Osteoblast (primary cell): ENCODE measurements around the gene PTH2. TPM values are rescaled to one million over a fixed set of nuclear protein-coding genes. Genes with fewer than 3 reads are reported as not detected.
"Not testable (repeated sequence)": the region's sequence is repeated elsewhere in the genome, so short reads cannot be mapped to it uniquely, and the experiment has no call there.

Source experiments
- DNase-seq: peaks from one replicate; pipeline ENCODE4 v3.0.0; 2011; ENCODE audit warnings: low spot score, mixed read lengths; ENCODE audit not compliant: insufficient read length; ENCODE audit errors: missing footprints
- H2AFZ ChIP-seq: 2 replicates; pipeline ENCODE4 v1.6.0; 2011; ENCODE audit warnings: mild to moderate bottlenecking, low read length
- H3K27ac ChIP-seq: 2 replicates; pipeline ENCODE4 v1.5.1; 2011; ENCODE audit warnings: mild to moderate bottlenecking, low read depth, low read length, moderate library complexity
- H3K27me3 ChIP-seq: 2 replicates; pipeline ENCODE4 v1.6.0; 2012; ENCODE audit warnings: mild to moderate bottlenecking, control low read depth, inconsistent platforms, low read length, moderate library complexity; ENCODE audit not compliant: insufficient read depth
- H3K36me3 ChIP-seq: 2 replicates; pipeline ENCODE4 v1.5.1; 2011; ENCODE audit warnings: mild to moderate bottlenecking, low read length, control low read depth, moderate library complexity; ENCODE audit not compliant: insufficient read depth
- H3K4me1 ChIP-seq: 2 replicates; pipeline ENCODE4 v1.5.1; 2011; ENCODE audit warnings: mild to moderate bottlenecking, low read length, control low read depth, moderate library complexity; ENCODE audit not compliant: insufficient read depth
- H3K4me2 ChIP-seq: 2 replicates; pipeline ENCODE4 v1.6.0; 2011; ENCODE audit warnings: mild to moderate bottlenecking, low read length; ENCODE audit not compliant: insufficient read depth
- H3K4me3 ChIP-seq: fragments of 200-600 bp; sonication (generic); 3 replicates; pipeline ENCODE4 v1.5.1; 2012; ENCODE audit warnings: mild to moderate bottlenecking, low read length, inconsistent platforms; ENCODE audit not compliant: insufficient read depth
- H3K79me2 ChIP-seq: 2 replicates; pipeline ENCODE4 v1.6.0; 2012; ENCODE audit warnings: mild to moderate bottlenecking, low read length, control low read depth, inconsistent platforms; ENCODE audit not compliant: insufficient read depth
- H3K9me3 ChIP-seq: 2 replicates; pipeline ENCODE4 v1.5.1; 2011; ENCODE audit warnings: low read depth, low read length, control low read depth
- H4K20me1 ChIP-seq: 2 replicates; pipeline ENCODE4 v1.6.0; 2012; ENCODE audit warnings: mild to moderate bottlenecking, low read length, control low read depth; ENCODE audit not compliant: insufficient read depth
- total RNA-seq: library from RNA; depleted of rRNA; stranded (reverse); fragments of >200 nt; gene quantifications from 2 replicates; pipeline ENCODE4 v1.2.3, GENCODE V29; 2012
- TF ChIP-seq, protein P1 (sequence below): IDR thresholded peaks from 2 replicates; pipeline ENCODE4 v1.5.1; 2011; ENCODE audit warnings: mild to moderate bottlenecking, low read depth, low read length, moderate library complexity; ENCODE audit errors: extremely low read depth

PTH2 gene
- total RNA-seq, 1 donor, result not detected

DNA sequence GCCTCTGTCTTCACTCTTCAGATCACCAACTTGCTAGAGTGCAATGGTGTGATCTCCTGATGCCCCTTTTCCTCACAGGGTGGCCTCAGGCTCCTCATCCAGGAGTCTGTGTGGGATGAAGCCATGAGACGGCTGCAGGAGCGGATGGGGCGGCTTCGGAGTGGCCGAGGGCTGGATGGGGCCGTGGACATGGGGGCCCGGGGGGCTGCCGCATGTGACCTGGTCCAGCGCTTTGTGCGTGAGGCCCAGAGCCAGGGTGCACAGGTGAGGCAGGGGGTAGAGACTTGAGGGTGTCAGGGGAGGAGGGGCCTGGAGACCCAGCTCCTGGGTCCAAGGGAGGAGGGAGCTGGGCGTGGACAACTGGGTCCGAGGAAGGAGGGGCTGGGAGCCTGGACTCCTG is 39.3 kb upstream of the PTH2 start:
- Histone ChIP-seq H3K4me2 (no peak overlapping the region), H3K27me3 (no peaks in the 10 kb centered on the region), H3K79me2 (no peaks in the 10 kb centered on the region), H3K27ac (no peak overlapping the region), H3K4me3 (no peak overlapping the region), H3K4me1 (peaks cover 12% of the 10 kb centered on the region), H4K20me1 (no peaks in the 10 kb centered on the region), H3K9me3 (no peaks in the 10 kb centered on the region), H3K36me3 (peaks cover 5% of the 10 kb centered on the region), H2AFZ (no peak overlapping the region)
- TF ChIP-seq, protein P1, sequence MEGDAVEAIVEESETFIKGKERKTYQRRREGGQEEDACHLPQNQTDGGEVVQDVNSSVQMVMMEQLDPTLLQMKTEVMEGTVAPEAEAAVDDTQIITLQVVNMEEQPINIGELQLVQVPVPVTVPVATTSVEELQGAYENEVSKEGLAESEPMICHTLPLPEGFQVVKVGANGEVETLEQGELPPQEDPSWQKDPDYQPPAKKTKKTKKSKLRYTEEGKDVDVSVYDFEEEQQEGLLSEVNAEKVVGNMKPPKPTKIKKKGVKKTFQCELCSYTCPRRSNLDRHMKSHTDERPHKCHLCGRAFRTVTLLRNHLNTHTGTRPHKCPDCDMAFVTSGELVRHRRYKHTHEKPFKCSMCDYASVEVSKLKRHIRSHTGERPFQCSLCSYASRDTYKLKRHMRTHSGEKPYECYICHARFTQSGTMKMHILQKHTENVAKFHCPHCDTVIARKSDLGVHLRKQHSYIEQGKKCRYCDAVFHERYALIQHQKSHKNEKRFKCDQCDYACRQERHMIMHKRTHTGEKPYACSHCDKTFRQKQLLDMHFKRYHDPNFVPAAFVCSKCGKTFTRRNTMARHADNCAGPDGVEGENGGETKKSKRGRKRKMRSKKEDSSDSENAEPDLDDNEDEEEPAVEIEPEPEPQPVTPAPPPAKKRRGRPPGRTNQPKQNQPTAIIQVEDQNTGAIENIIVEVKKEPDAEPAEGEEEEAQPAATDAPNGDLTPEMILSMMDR, result no peak
- peak; percentile 81 for DNase-seq

GRCh38 chr19:49461656-49462055 is 38.4 kb upstream of the PTH2 start:
- Histone ChIP-seq H3K27ac (no peak overlapping the region), H3K79me2 (no peaks in the 10 kb centered on the region), H2AFZ (no peak overlapping the region), H3K27me3 (no peaks in the 10 kb centered on the region), H3K4me3 (no peak overlapping the region), H4K20me1 (no peaks in the 10 kb centered on the region), H3K36me3 (peaks cover 5% of the 10 kb centered on the region), H3K9me3 (no peaks in the 10 kb centered on the region), H3K4me2 (no peak overlapping the region), H3K4me1 (peaks cover 12% of the 10 kb centered on the region)
- peak; percentile 45 for DNase-seq
- TF ChIP-seq, protein P1, result no peak

GRCh38 chr19:49461130-49461529 is 37.9 kb upstream of the PTH2 start:
- not testable (repeated sequence) for DNase-seq, H4K20me1 ChIP-seq, H3K27ac ChIP-seq, H3K79me2 ChIP-seq, H2AFZ ChIP-seq, H3K4me2 ChIP-seq, H3K4me3 ChIP-seq, H3K27me3 ChIP-seq, H3K9me3 ChIP-seq, H3K36me3 ChIP-seq
- peaks cover 12% of the 10 kb centered on the region for H3K4me1 ChIP-seq

DNA sequence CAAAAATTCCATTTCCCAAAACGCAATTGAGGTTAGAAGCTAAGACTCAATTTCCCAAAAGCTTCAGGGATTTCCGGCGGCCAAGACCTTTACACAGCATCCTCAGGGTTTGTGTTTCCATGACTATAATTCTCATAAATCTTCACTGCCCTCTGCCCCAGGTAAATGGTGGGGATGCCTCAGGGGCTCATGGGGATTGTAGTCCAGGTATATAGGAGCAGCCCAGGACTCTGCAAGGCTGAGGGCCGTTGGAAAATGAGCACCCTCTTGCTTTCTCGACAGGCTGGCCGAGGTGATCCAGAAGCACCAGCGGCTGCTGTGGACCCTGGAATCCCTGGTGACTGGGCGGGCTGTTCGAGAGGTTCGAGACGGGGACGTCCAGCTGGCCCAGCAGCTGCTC is 36.1 kb upstream of the PTH2 start:
- Histone ChIP-seq H3K4me2 (no peak overlapping the region), H4K20me1 (no peaks in the 10 kb centered on the region), H3K36me3 (no peaks in the 10 kb centered on the region), H2AFZ (no peak overlapping the region), H3K27ac (no peak overlapping the region), H3K4me3 (no peak overlapping the region), H3K79me2 (peaks cover 3% of the 10 kb centered on the region), H3K27me3 (no peaks in the 10 kb centered on the region), H3K4me1 (peaks cover 13% of the 10 kb centered on the region), H3K9me3 (no peaks in the 10 kb centered on the region)
- DNase-seq, result peak; percentile 55
- TF ChIP-seq, protein P1, result no peak
